WTC11 (cell line): ENCODE measurements around the gene PRSS1. TPM values are rescaled to one million over a fixed set of nuclear protein-coding genes. Genes with fewer than 3 reads are reported as not detected.
"Not testable (repeated sequence)": the region's sequence is repeated elsewhere in the genome, so short reads cannot be mapped to it uniquely, and the experiment has no call there.

Experiments
- ATAC-seq: fragments of 200-7000 bp; cut with Tn5 transposase; 2 replicates; pipeline ENCODE4 v1.10.0; 2021; ENCODE audit warnings: mild to moderate bottlenecking, moderate library complexity
- CTCF ChIA-PET: fragments of 300-600 bp; sonication (Branson Sonifier 250); formaldehyde crosslinking; loops from one replicate; lab custom pipeline; 2021; ENCODE audit warnings: antibody characterized with exemption; lab: Charles Lee
- POLR2A ChIA-PET: fragments of 350-600 bp; sonication (Branson Sonifier 250); formaldehyde crosslinking; loops from one replicate; lab custom pipeline; 2021; ENCODE audit warnings: antibody characterized with exemption; lab: Charles Lee
- DNase-seq: peaks from one replicate; pipeline ENCODE4 v3.0.0; 2021; ENCODE audit warnings: low spot score
- H3K27ac Mint-ChIP-seq: 2 replicates; pipeline ENCODE4 v1.8.0; 2021; ENCODE audit warnings: mixed read lengths
- H3K27me3 Mint-ChIP-seq: 2 replicates; pipeline ENCODE4 v1.8.0; 2021; ENCODE audit warnings: low read depth, mild to moderate bottlenecking, moderate library complexity, mixed read lengths
- H3K36me3 Mint-ChIP-seq: 2 replicates; pipeline ENCODE4 v1.8.0; 2021; ENCODE audit warnings: mixed read lengths
- H3K4me1 Mint-ChIP-seq: 2 replicates; pipeline ENCODE4 v1.8.0; 2022; ENCODE audit warnings: mixed read lengths
- H3K4me3 Mint-ChIP-seq: 2 replicates; pipeline ENCODE4 v1.8.0; 2021; ENCODE audit warnings: mild to moderate bottlenecking, moderate library complexity, mixed read lengths
- H3K9me3 Mint-ChIP-seq: 2 replicates; pipeline ENCODE4 v1.8.0; 2021; ENCODE audit warnings: mixed read lengths
- ELF4 ChIP-seq: sonication (generic); formaldehyde crosslinking; IDR thresholded peaks from 2 replicates; pipeline ENCODE4 v1.8.1; 2022; ENCODE audit warnings: low read depth, mild to moderate bottlenecking, moderate library complexity, missing genetic modification reagents
- FOXJ3 ChIP-seq: sonication (generic); formaldehyde crosslinking; IDR thresholded peaks from 2 replicates; pipeline ENCODE4 v1.9.0; 2021; ENCODE audit warnings: missing genetic modification reagents, mild to moderate bottlenecking, borderline replicate concordance
- FOXK1 ChIP-seq: sonication (generic); formaldehyde crosslinking; IDR thresholded peaks from 2 replicates; pipeline ENCODE4 v1.8.0; 2022; ENCODE audit warnings: mild to moderate bottlenecking, moderate library complexity, missing genetic modification reagents
- JAZF1 ChIP-seq: fragments of 250-450 bp; sonication (Bioruptor Pico); IDR thresholded peaks from 2 replicates; pipeline ENCODE4 v1.9.0; 2021; ENCODE audit warnings: moderate library complexity, mild to moderate bottlenecking, inconsistent platforms
- NFATC4 ChIP-seq: fragments of 250-450 bp; sonication (Bioruptor Pico); IDR thresholded peaks from 2 replicates; pipeline ENCODE4 v1.9.0; 2021; ENCODE audit warnings: mild to moderate bottlenecking
- NFE2L1 ChIP-seq: sonication (generic); formaldehyde crosslinking; IDR thresholded peaks from 2 replicates; pipeline ENCODE4 v1.8.1; 2023; ENCODE audit warnings: missing genetic modification reagents
- NR3C1 ChIP-seq: sonication (generic); formaldehyde crosslinking; conservative IDR thresholded peaks from 2 replicates; pipeline ENCODE4 v1.8.1; 2023; ENCODE audit warnings: low read depth, mild to moderate bottlenecking, missing genetic modification reagents
- SOX15 ChIP-seq: fragments of 250-450 bp; sonication (Bioruptor Pico); IDR thresholded peaks from 2 replicates; pipeline ENCODE4 v1.9.0; 2021; ENCODE audit warnings: mild to moderate bottlenecking
- TCF7 ChIP-seq: sonication (generic); formaldehyde crosslinking; IDR thresholded peaks from 2 replicates; pipeline ENCODE4 v1.8.0; 2022; ENCODE audit warnings: mild to moderate bottlenecking, low read depth, missing genetic modification reagents, moderate library complexity
- ZNF232 ChIP-seq: sonication (generic); formaldehyde crosslinking; IDR thresholded peaks from 2 replicates; pipeline ENCODE4 v1.8.0; 2022; ENCODE audit warnings: mild to moderate bottlenecking, missing genetic modification reagents
- total RNA-seq: library from RNA; stranded (reverse); gene quantifications from 3 replicates; pipeline ENCODE4 v1.2.3, GENCODE V29; 2021
- TF ChIP-seq, protein P1 (sequence below): sonication (generic); formaldehyde crosslinking; IDR thresholded peaks from 2 replicates; pipeline ENCODE4 v1.8.1; 2023; ENCODE audit warnings: mild to moderate bottlenecking, missing genetic modification reagents, borderline replicate concordance
- TF ChIP-seq, protein P2 (sequence below): sonication (generic); formaldehyde crosslinking; IDR thresholded peaks from 2 replicates; pipeline ENCODE4 v1.8.0; 2022; ENCODE audit warnings: missing genetic modification reagents
- TF ChIP-seq, protein P3 (sequence below): fragments of 250-450 bp; sonication (Bioruptor Pico); IDR thresholded peaks from 2 replicates; pipeline ENCODE4 v1.9.0; 2021; ENCODE audit warnings: mild to moderate bottlenecking
- TF ChIP-seq, protein P4 (sequence below): sonication (generic); formaldehyde crosslinking; IDR thresholded peaks from 2 replicates; pipeline ENCODE4 v1.8.1; 2023; ENCODE audit warnings: mild to moderate bottlenecking, missing genetic modification reagents, moderate library complexity
- TF ChIP-seq, protein P5 (sequence below): sonication (generic); formaldehyde crosslinking; IDR thresholded peaks from 2 replicates; pipeline ENCODE4 v1.8.1; 2023; ENCODE audit warnings: mild to moderate bottlenecking, missing genetic modification reagents, moderate library complexity
- TF ChIP-seq, protein P6 (sequence below): fragments of 250-450 bp; sonication (Bioruptor Pico); conservative IDR thresholded peaks from 2 replicates; pipeline ENCODE4 v1.9.0; 2021; ENCODE audit warnings: mild to moderate bottlenecking

The PRSS1 gene
- total RNA-seq, 1 experiment from 2014 or later, result 11.1 TPM

DNA sequence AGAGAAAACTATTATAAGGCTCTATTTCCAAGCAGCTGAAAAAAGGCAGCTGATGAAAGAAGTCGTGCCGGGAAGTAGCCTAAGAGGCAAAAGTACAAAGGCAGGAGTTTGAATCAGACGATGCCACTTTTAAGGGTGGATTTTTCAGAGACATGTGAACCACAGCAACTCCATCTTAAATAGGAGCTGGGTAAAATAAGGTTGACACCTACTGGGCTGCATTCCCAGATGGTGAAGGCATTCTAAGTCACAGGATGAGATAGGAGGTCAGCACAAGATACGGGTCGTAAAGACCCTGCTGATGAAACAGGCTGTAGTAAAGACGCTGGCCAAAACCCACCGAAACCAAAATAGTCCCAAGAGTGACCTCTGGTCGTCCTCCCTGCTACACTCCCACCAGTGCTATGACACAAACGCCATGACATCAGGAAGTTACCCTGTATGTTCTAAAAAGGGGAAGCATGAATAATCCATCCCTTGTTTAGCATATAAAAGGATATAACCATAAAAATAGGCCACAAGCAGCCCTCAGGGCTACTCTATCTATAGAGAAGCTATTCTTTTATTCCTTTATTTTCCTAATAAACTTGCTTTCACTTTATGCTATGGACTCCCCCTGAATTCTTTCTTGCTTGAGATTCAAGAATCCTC, 45.5 kb upstream of the PRSS1 start (continued):
- TF ChIP-seq, protein P1, sequence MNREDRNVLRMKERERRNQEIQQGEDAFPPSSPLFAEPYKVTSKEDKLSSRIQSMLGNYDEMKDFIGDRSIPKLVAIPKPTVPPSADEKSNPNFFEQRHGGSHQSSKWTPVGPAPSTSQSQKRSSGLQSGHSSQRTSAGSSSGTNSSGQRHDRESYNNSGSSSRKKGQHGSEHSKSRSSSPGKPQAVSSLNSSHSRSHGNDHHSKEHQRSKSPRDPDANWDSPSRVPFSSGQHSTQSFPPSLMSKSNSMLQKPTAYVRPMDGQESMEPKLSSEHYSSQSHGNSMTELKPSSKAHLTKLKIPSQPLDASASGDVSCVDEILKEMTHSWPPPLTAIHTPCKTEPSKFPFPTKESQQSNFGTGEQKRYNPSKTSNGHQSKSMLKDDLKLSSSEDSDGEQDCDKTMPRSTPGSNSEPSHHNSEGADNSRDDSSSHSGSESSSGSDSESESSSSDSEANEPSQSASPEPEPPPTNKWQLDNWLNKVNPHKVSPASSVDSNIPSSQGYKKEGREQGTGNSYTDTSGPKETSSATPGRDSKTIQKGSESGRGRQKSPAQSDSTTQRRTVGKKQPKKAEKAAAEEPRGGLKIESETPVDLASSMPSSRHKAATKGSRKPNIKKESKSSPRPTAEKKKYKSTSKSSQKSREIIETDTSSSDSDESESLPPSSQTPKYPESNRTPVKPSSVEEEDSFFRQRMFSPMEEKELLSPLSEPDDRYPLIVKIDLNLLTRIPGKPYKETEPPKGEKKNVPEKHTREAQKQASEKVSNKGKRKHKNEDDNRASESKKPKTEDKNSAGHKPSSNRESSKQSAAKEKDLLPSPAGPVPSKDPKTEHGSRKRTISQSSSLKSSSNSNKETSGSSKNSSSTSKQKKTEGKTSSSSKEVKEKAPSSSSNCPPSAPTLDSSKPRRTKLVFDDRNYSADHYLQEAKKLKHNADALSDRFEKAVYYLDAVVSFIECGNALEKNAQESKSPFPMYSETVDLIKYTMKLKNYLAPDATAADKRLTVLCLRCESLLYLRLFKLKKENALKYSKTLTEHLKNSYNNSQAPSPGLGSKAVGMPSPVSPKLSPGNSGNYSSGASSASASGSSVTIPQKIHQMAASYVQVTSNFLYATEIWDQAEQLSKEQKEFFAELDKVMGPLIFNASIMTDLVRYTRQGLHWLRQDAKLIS (CRISPR knock-in tag), result no peak
- TF ChIP-seq, protein P2, sequence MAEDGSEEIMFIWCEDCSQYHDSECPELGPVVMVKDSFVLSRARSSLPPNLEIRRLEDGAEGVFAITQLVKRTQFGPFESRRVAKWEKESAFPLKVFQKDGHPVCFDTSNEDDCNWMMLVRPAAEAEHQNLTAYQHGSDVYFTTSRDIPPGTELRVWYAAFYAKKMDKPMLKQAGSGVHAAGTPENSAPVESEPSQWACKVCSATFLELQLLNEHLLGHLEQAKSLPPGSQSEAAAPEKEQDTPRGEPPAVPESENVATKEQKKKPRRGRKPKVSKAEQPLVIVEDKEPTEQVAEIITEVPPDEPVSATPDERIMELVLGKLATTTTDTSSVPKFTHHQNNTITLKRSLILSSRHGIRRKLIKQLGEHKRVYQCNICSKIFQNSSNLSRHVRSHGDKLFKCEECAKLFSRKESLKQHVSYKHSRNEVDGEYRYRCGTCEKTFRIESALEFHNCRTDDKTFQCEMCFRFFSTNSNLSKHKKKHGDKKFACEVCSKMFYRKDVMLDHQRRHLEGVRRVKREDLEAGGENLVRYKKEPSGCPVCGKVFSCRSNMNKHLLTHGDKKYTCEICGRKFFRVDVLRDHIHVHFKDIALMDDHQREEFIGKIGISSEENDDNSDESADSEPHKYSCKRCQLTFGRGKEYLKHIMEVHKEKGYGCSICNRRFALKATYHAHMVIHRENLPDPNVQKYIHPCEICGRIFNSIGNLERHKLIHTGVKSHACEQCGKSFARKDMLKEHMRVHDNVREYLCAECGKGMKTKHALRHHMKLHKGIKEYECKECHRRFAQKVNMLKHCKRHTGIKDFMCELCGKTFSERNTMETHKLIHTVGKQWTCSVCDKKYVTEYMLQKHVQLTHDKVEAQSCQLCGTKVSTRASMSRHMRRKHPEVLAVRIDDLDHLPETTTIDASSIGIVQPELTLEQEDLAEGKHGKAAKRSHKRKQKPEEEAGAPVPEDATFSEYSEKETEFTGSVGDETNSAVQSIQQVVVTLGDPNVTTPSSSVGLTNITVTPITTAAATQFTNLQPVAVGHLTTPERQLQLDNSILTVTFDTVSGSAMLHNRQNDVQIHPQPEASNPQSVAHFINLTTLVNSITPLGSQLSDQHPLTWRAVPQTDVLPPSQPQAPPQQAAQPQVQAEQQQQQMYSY (CRISPR knock-in tag), result no peak
- TF ChIP-seq JAZF1 (CRISPR knock-in tag), result no peak
- TF ChIP-seq, protein P3, sequence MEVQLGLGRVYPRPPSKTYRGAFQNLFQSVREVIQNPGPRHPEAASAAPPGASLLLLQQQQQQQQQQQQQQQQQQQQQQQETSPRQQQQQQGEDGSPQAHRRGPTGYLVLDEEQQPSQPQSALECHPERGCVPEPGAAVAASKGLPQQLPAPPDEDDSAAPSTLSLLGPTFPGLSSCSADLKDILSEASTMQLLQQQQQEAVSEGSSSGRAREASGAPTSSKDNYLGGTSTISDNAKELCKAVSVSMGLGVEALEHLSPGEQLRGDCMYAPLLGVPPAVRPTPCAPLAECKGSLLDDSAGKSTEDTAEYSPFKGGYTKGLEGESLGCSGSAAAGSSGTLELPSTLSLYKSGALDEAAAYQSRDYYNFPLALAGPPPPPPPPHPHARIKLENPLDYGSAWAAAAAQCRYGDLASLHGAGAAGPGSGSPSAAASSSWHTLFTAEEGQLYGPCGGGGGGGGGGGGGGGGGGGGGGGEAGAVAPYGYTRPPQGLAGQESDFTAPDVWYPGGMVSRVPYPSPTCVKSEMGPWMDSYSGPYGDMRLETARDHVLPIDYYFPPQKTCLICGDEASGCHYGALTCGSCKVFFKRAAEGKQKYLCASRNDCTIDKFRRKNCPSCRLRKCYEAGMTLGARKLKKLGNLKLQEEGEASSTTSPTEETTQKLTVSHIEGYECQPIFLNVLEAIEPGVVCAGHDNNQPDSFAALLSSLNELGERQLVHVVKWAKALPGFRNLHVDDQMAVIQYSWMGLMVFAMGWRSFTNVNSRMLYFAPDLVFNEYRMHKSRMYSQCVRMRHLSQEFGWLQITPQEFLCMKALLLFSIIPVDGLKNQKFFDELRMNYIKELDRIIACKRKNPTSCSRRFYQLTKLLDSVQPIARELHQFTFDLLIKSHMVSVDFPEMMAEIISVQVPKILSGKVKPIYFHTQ, result no peak
- TF ChIP-seq NFE2L1, result no peak
- no peak for TF ChIP-seq FOXJ3 (CRISPR knock-in tag)
- TF ChIP-seq NFATC4 (CRISPR knock-in tag), result no peak
- TF ChIP-seq NR3C1, result no peak
- TF ChIP-seq TCF7, result no peak
- TF ChIP-seq ZNF232, result no peak
- TF ChIP-seq SOX15 (CRISPR knock-in tag), result no peak

DNA sequence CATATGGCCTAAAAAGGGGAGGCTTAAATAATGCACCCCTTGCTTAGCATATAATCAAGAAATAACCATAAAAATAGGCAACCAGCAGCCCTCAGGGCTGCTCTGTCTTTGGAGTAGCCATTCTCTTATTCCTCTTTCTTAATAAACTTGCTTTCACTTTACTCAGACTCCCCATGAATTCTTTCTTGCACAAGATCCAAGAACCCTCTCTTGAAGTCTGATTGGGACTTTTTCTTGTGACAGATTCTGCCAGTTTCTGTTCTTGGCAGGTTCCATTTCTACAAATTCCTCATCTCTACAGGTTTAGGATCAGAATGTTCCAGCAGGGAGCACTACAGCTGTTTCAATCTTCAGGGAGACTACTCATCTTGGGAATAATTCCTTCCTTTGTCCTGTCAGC, 40.5 kb upstream of the PRSS1 start:
- CTCF ChIA-PET, result interaction anchor here (1.7 to 1.8 kb wide), 2 partner anchors 75 to 103 kb away, joined by 6 to 7 read pairs; no protein-coding TSS in a partner anchor
- peaks cover 72% of the 10 kb centered on the region for H3K4me1 Mint-ChIP-seq
- ATAC-seq, DNase-seq, POLR2A ChIA-PET, H3K4me3 Mint-ChIP-seq, H3K27me3 Mint-ChIP-seq, H3K9me3 Mint-ChIP-seq, H3K27ac Mint-ChIP-seq, H3K36me3 Mint-ChIP-seq: not testable (repeated sequence)

DNA sequence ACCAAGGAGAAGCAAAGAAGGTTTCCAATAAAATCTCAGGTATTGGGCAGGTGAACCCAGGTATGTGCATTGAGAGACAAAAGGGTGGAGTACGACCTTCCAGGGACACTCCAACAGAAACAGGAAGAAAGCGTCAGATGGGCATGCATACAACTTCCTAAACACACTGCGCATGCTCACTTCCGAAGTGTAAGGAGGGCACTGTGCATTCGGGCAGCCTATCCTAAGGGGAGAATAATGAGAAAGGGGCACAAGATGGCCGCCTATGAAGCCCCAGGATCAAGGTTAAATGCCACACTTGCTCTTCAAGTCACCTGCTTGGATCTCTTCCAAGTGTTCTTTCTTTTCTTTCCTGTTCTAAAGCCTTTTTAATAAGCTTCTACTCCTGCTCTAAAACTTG, 39.4 kb upstream of the PRSS1 start:
- peaks cover 60% of the 10 kb centered on the region for H3K4me1 Mint-ChIP-seq
- no peak overlapping the region; the same call in 1 of the 2 replicates for H3K27ac Mint-ChIP-seq
- H3K4me3 Mint-ChIP-seq, result no peak overlapping the region
- DNase-seq (no peak), ATAC-seq (no peak)
- H3K27me3 Mint-ChIP-seq, result no peaks in the 10 kb centered on the region
- CTCF ChIA-PET, result interaction anchor here (1.8 kb wide), 1 partner anchor 73 kb away, joined by 7 read pairs; no protein-coding TSS in a partner anchor
- POLR2A ChIA-PET, result no interaction called here
- TF ChIP-seq, protein P4, sequence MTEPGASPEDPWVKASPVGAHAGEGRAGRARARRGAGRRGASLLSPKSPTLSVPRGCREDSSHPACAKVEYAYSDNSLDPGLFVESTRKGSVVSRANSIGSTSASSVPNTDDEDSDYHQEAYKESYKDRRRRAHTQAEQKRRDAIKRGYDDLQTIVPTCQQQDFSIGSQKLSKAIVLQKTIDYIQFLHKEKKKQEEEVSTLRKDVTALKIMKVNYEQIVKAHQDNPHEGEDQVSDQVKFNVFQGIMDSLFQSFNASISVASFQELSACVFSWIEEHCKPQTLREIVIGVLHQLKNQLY (CRISPR knock-in tag), result no peak
- TF ChIP-seq ELF4 (CRISPR knock-in tag) (no peak), FOXK1 (CRISPR knock-in tag) (no peak), FOXJ3 (CRISPR knock-in tag) (no peak)
- TF ChIP-seq, protein P5, sequence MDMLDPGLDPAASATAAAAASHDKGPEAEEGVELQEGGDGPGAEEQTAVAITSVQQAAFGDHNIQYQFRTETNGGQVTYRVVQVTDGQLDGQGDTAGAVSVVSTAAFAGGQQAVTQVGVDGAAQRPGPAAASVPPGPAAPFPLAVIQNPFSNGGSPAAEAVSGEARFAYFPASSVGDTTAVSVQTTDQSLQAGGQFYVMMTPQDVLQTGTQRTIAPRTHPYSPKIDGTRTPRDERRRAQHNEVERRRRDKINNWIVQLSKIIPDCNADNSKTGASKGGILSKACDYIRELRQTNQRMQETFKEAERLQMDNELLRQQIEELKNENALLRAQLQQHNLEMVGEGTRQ (CRISPR knock-in tag), result no peak
- TF ChIP-seq, protein P6, sequence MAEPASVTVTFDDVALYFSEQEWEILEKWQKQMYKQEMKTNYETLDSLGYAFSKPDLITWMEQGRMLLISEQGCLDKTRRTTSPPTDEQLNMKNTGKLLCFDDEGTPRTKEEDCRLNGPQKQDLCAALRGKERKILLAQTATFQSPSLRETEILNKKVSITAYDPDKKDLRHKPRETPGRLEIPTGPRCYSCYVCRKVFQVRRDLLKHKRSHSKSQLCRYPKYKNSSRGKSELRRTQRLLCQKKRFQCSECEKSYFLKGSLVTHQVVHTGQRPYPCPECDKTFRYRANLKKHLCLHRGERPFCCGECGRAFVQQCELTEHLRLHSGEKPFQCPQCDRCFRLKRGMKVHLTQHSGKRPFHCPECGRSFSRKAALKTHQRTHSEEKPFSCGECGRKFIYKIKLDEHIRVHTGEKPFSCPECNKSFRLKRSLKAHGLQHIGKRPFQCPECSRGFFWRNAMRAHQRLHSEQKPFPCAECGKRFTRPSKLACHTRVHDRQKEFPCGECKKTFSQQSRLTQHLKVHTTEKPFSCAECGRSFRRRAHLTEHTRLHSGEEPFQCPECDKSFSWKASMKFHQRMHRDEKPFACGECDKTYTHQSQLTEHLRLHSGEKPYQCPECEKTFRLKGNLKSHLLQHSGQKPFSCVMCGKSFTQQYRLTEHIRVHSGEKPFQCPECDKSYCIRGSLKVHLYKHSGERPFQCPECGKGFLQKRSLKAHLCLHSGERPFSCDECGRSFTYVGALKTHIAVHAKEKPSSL (CRISPR knock-in tag), result no peak
- peaks cover 3% of the 10 kb centered on the region; the same call in 1 of the 2 replicates for H3K9me3 Mint-ChIP-seq
- H3K36me3 Mint-ChIP-seq, result 0 out of 2 replicates have a peak, but pooled peaks cover 6% of the 10 kb centered on the region
